K562 (cell line): Measurements from ENCODE around the gene SRD5A1. TPM values are rescaled to one million over a fixed set of nuclear protein-coding genes. Genes with fewer than 3 reads are reported as not detected.
A peak's percentile ranks its signal among the peaks of the same experiment; 100 is the strongest.

Experiments used
- ARID3A ChIP-seq: IDR thresholded peaks from 2 replicates; pipeline ENCODE4 v1.6.1; 2012; ENCODE audit warnings: low read depth, low read length, improper control_type of control experiment, borderline replicate concordance
- BCOR ChIP-seq: fragments of 450-650 bp; IDR thresholded peaks from 2 replicates; pipeline ENCODE4 v1.6.1; 2016
- CHD2 ChIP-seq: IDR thresholded peaks from 2 replicates; pipeline ENCODE4 v1.6.1; 2011; ENCODE audit warnings: low read depth, low read length
- FOS ChIP-seq: IDR thresholded peaks from 3 replicates; pipeline ENCODE4 v1.6.1; 2011; ENCODE audit not compliant: insufficient read length; ENCODE audit errors: extremely low read depth
- FOXM1 ChIP-seq, 2 experiments: fragments of 450-650 bp in 1 of 2; sonication (generic) in 1 of 2; formaldehyde crosslinking in 1 of 2; IDR thresholded peaks; 2 replicates each; pipeline versions ENCODE4 v1.6.1 to v1.9.0; 2017 to 2022; ENCODE audit warnings: low read depth in 2 of 2, mild to moderate bottlenecking in 2 of 2, missing genetic modification reagents in 1 of 2, moderate library complexity in 1 of 2
- HDAC1 ChIP-seq, 2 experiments: fragments of 450-650 bp; IDR thresholded peaks; 2 replicates each; pipeline ENCODE4 v1.6.1; 2016 to 2017; ENCODE audit warnings: inconsistent platforms in 1 of 2, mild to moderate bottlenecking in 1 of 2, moderate library complexity in 1 of 2
- POLR2G ChIP-seq: fragments of 200-400 bp; formaldehyde crosslinking; IDR thresholded peaks from 2 replicates; pipeline ENCODE4 v1.6.1; 2017; ENCODE audit warnings: low read depth, mild to moderate bottlenecking, antibody characterized with exemption, low read length, moderate library complexity
- POLR3A ChIP-seq: IDR thresholded peaks from 2 replicates; pipeline ENCODE4 v1.6.1; 2011; ENCODE audit warnings: borderline replicate concordance, mild to moderate bottlenecking, moderate library complexity; ENCODE audit not compliant: insufficient read length, insufficient read depth; ENCODE audit errors: extremely low read depth
- SMARCA4 ChIP-seq: fragments of 450-650 bp; IDR thresholded peaks from 2 replicates; pipeline ENCODE4 v1.6.1; 2016
- SMC3 ChIP-seq: conservative IDR thresholded peaks from 2 replicates; pipeline ENCODE4 v1.6.1; 2011; ENCODE audit warnings: low read depth, low read length, improper control_type of control experiment; ENCODE audit not compliant: insufficient read depth
- SRSF3 ChIP-seq: fragments of 200-400 bp; formaldehyde crosslinking; IDR thresholded peaks from 2 replicates; pipeline ENCODE4 v1.6.1; 2016; ENCODE audit warnings: mild to moderate bottlenecking, low read length, moderate library complexity; ENCODE audit not compliant: insufficient read depth
- THRB ChIP-seq: fragments of 450-650 bp; formaldehyde crosslinking; conservative IDR thresholded peaks from 2 replicates; pipeline ENCODE4 v1.4.0; 2022; ENCODE audit warnings: mild to moderate bottlenecking, missing genetic modification characterization
- U2AF1 ChIP-seq: fragments of 200-400 bp; formaldehyde crosslinking; optimal IDR thresholded peaks from 2 replicates; pipeline ENCODE3; 2017; ENCODE audit warnings: mild to moderate bottlenecking, low read depth, low read length, moderate library complexity
- ZNF699 ChIP-seq: fragments of 250-450 bp; sonication (Bioruptor Pico); IDR thresholded peaks from 2 replicates; pipeline ENCODE4 v1.8.0; 2021; ENCODE audit warnings: mild to moderate bottlenecking, moderate library complexity; ENCODE audit not compliant: insufficient replicate concordance
- polyA plus RNA-seq, 8 experiments: library from polyadenylated mRNA; depleted of rRNA in 4 of 8; stranded (reverse) in 5 of 8; unstranded in 3 of 8; fragments of >200 nt; fragmentation: Nextera tagmentation in 2 of 8; fragmentation: Illumina TruSeq in 1 of 8; extraction: Ambion mirVana in 2 of 8; extraction: Trizol in 1 of 8; gene quantifications; 2 replicates each; pipeline versions ENCODE4 v1.2.1 to v1.2.3, GENCODE V29; 2011 to 2014; ENCODE audit warnings: inconsistent platforms in 1 of 8, missing spikeins in 1 of 8
- total RNA-seq, 7 experiments: library from RNA; depleted of rRNA in 6 of 7; stranded (reverse); fragments of >200 nt in 6 of 7; fragmentation: Illumina TruSeq in 2 of 7; extraction: Trizol in 2 of 7; gene quantifications; 2 replicates each; pipeline versions ENCODE4 v1.2.1 to v1.2.3, GENCODE V29; 2011 to 2021; ENCODE audit warnings: low replicate concordance in 1 of 7
- TF ChIP-seq, protein P1 (sequence below): fragments of 250-450 bp; sonication (Bioruptor Pico); IDR thresholded peaks from 2 replicates; pipeline ENCODE4 v1.4.0; 2020
- TF ChIP-seq, protein P2 (sequence below): IDR thresholded peaks from 2 replicates; pipeline ENCODE4 v1.6.1; 2014; ENCODE audit warnings: antibody characterized with exemption
- TF ChIP-seq, protein P3 (sequence below): sonication (generic); formaldehyde crosslinking; IDR thresholded peaks from 2 replicates; pipeline ENCODE4 v1.8.1; 2023; ENCODE audit warnings: mild to moderate bottlenecking, missing genetic modification reagents
- TF ChIP-seq, protein P4 (sequence below), 2 experiments: fragments of 450-650 bp; IDR thresholded peaks; 2 replicates each; pipeline ENCODE4 v1.6.1; 2016

The SRD5A1 gene
- total and polyA plus RNA-seq, 9 of the 15 experiments (the other 6 are each of a cell fraction or from before 2014, with no cell fraction given) = 1.3 to 22.6 (median 8.1) TPM

DNA sequence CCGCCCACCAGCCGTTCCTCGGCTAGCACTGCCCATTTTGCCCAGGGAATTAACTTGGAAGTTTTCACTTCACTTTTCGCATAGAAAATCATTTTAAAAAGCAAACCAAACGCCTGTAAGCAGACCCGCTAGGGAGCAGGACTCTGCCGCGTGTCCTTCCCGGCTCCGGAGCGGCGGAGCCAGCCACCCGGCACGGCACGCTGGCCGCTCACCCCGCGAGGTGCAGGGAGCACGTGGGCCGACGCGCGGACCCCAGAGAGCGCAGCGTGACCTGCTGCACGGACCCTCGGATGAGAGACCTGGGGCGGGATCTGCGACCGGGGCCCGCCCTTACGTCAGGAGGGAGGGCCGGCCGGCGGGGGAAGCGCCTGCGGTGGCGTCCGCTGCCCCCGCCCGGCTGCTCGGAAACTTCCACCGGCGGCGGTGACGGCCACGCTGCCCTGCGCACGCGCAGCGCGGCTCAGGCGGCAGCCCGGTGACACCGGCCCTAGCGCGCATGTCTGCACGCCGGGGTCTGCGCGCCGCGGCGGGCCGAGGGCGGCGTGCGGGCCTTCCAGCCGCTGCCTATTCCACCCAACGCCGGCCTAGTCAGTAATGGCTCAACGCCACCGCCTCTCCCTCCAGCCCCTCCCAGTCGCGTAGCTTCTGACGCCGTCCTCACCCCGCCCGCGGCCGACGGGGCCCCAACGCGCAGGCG is 79.5 kb downstream of the SRD5A1 start (continued):
- TF ChIP-seq THRB (CRISPR knock-in tag) = no peak
- TF ChIP-seq POLR2G = peak; percentile 92
- TF ChIP-seq, protein P1, sequence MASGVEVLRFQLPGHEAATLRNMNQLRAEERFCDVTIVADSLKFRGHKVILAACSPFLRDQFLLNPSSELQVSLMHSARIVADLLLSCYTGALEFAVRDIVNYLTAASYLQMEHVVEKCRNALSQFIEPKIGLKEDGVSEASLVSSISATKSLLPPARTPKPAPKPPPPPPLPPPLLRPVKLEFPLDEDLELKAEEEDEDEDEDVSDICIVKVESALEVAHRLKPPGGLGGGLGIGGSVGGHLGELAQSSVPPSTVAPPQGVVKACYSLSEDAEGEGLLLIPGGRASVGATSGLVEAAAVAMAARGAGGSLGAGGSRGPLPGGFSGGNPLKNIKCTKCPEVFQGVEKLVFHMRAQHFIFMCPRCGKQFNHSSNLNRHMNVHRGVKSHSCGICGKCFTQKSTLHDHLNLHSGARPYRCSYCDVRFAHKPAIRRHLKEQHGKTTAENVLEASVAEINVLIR (CRISPR knock-in tag) = peak; percentile 89
- TF ChIP-seq POLR3A = no peak
- TF ChIP-seq, protein P2, sequence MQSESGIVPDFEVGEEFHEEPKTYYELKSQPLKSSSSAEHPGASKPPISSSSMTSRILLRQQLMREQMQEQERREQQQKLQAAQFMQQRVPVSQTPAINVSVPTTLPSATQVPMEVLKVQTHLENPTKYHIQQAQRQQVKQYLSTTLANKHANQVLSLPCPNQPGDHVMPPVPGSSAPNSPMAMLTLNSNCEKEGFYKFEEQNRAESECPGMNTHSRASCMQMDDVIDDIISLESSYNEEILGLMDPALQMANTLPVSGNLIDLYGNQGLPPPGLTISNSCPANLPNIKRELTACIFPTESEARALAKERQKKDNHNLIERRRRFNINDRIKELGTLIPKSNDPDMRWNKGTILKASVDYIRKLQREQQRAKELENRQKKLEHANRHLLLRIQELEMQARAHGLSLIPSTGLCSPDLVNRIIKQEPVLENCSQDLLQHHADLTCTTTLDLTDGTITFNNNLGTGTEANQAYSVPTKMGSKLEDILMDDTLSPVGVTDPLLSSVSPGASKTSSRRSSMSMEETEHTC = no peak
- TF ChIP-seq, protein P3, sequence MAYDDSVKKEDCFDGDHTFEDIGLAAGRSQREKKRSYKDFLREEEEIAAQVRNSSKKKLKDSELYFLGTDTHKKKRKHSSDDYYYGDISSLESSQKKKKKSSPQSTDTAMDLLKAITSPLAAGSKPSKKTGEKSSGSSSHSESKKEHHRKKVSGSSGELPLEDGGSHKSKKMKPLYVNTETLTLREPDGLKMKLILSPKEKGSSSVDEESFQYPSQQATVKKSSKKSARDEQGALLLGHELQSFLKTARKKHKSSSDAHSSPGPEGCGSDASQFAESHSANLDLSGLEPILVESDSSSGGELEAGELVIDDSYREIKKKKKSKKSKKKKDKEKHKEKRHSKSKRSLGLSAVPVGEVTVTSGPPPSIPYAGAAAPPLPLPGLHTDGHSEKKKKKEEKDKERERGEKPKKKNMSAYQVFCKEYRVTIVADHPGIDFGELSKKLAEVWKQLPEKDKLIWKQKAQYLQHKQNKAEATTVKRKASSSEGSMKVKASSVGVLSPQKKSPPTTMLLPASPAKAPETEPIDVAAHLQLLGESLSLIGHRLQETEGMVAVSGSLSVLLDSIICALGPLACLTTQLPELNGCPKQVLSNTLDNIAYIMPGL (CRISPR knock-in tag) = no peak; the same call in 1 of the 2 replicates
- TF ChIP-seq SMARCA4 = no peak
- no peak for TF ChIP-seq SMC3
- no peak for TF ChIP-seq ARID3A
- TF ChIP-seq, protein P4, sequence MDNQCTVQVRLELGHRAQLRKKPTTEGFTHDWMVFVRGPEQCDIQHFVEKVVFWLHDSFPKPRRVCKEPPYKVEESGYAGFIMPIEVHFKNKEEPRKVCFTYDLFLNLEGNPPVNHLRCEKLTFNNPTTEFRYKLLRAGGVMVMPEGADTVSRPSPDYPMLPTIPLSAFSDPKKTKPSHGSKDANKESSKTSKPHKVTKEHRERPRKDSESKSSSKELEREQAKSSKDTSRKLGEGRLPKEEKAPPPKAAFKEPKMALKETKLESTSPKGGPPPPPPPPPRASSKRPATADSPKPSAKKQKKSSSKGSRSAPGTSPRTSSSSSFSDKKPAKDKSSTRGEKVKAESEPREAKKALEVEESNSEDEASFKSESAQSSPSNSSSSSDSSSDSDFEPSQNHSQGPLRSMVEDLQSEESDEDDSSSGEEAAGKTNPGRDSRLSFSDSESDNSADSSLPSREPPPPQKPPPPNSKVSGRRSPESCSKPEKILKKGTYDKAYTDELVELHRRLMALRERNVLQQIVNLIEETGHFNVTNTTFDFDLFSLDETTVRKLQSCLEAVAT (IDR thresholded peaks at IDR 0.05) = peak in 1 of 2 experiments; percentile 79; a peak in 2 of 4 replicates
- no peak for TF ChIP-seq ZNF699 (CRISPR knock-in tag)
- TF ChIP-seq SRSF3 = no peak
- TF ChIP-seq HDAC1 (IDR thresholded peaks at IDR 0.05) = peak in 1 of 2 experiments; percentile 88; a peak in 2 of 4 replicates
- peak; percentile 91 for TF ChIP-seq U2AF1
- peak; percentile 31; the same call in 1 of the 2 replicates for TF ChIP-seq BCOR
- no peak for TF ChIP-seq FOXM1 (IDR thresholded peaks at IDR 0.05; ENCODE audit: low read depth)
- no peak for TF ChIP-seq FOXM1 (CRISPR knock-in tag; IDR thresholded peaks at IDR 0.05; ENCODE audit: low read depth)
- TF ChIP-seq CHD2 = peak; percentile 28; the same call in 1 of the 2 replicates
- no peak for TF ChIP-seq FOS
